Measurements from ENCODE around the gene NRG2.

- TF ChIP-seq FOXP2 (optimal IDR thresholded peaks at IDR 0.05; ENCODE audit: control extremely low read depth, extremely low read length, insufficient read depth) (no peak), POLR2AphosphoS5 (IDR thresholded peaks at IDR 0.05; ENCODE audit: borderline replicate concordance, low read depth, low read length) (no peak)
Observed at GRCh38 chr5:139875957-139876356, 167.1 kb downstream of the NRG2 start.

All from SK-N-MC (cell line).